Right ventricle myocardium inferior (tissue), 1 donor: ENCODE results near the gene EDA. TPM values are rescaled to one million over a fixed set of nuclear protein-coding genes. Genes with fewer than 3 reads are reported as not detected.
A peak's percentile ranks its signal among the peaks of the same experiment; 100 is the strongest.

Source experiments
- ATAC-seq: fragments of 200-7000 bp; cut with Tn5 transposase; one replicate; pipeline ENCODE4 v1.9.1; 2020; ENCODE audit warnings: mild to moderate bottlenecking, moderate library complexity
- DNase-seq: peaks from one replicate; pipeline ENCODE4 v3.0.0; 2021; ENCODE audit errors: missing footprints
- intact Hi-C: fragments of 100-400 bp; cut with DNase I; formaldehyde crosslinking; loops from one replicate; pipeline ENCODE4 v1.11.0; 2022
- total RNA-seq: library from RNA; stranded (reverse); fragmentation: NEBNext Ultra II Directional; extraction: Animal tissue kit (Norgen Biotek cat#: 25700); gene quantifications from one replicate; pipeline ENCODE4 v1.2.1, GENCODE V29; 2021
- donor health status: DM: no; HTN: yes; CAD: no; lungs with severe emphysema.

Gene EDA
- total RNA-seq, 1 donor from 2014 or later, result 12.4 TPM

- DNase-seq, result no peak
- intact Hi-C loops, result no loop called here
- ATAC-seq, result no peak
Observed at GRCh38 chrX:70039758-70040157, 423.8 kb downstream of the EDA start.

GRCh38 chrX:70041993-70042392, 426.1 kb downstream of the EDA start:
- intact Hi-C loops, result no loop called here
- DNase-seq, result no peak
- no peak for ATAC-seq

- DNase-seq (no peak), ATAC-seq (no peak)
- intact Hi-C loops, result no loop called here
Observed at GRCh38 chrX:70042399-70043371, 426.8 kb downstream of the EDA start.

GRCh38 chrX:70043685-70044084, 427.8 kb downstream of the EDA start:
- intact Hi-C loops, result no loop called here
- ATAC-seq (no peak), DNase-seq (no peak)

GRCh38 chrX:70044541-70045245, 428.8 kb downstream of the EDA start:
- ATAC-seq (no peak), DNase-seq (no peak)
- intact Hi-C loops, result no loop called here

- ATAC-seq (no peak), DNase-seq (no peak)
- intact Hi-C loops, result no loop called here
Observed at GRCh38 chrX:70046978-70047377, 431.1 kb downstream of the EDA start.

GRCh38 chrX:70049406-70049805, 433.5 kb downstream of the EDA start:
- ATAC-seq (no peak), DNase-seq (no peak)
- intact Hi-C loops, result no loop called here

GRCh38 chrX:70049925-70050324, 434.0 kb downstream of the EDA start, which contains the start of gene AWAT2:
AWAT2 (minus strand) TSS chrX:70049938; CDS start chrX:70049932, 6 bp downstream.
- DNase-seq, result no peak
- intact Hi-C loops, result no loop called here
- no peak for ATAC-seq

GRCh38 chrX:70052895-70053615, 437.1 kb downstream of the EDA start:
- ATAC-seq, result no peak
- intact Hi-C loops, result no loop called here
- DNase-seq, result no peak

GRCh38 chrX:70054391-70054790, 438.5 kb downstream of the EDA start:
- DNase-seq (no peak), ATAC-seq (no peak)
- intact Hi-C loops, result no loop called here

GRCh38 chrX:70062076-70062475, 446.2 kb downstream of the EDA start, which contains the start of gene OTUD6A:
OTUD6A (plus strand) TSS chrX:70062457; CDS start chrX:70062525, 68 bp downstream.
- intact Hi-C loops, result no loop called here
- ATAC-seq (no peak), DNase-seq (no peak)

GRCh38 chrX:70062961-70063550, 447.1 kb downstream of the EDA start:
- DNase-seq (no peak), ATAC-seq (no peak)
- intact Hi-C loops, result no loop called here

GRCh38 chrX:70066646-70067045, 450.7 kb downstream of the EDA start:
- intact Hi-C loops, result no loop called here
- ATAC-seq, result no peak
- no peak for DNase-seq

GRCh38 chrX:70079297-70079696, 463.4 kb downstream of the EDA start:
- ATAC-seq (no peak), DNase-seq (no peak)
- intact Hi-C loops, result no loop called here

GRCh38 chrX:70079870-70080269, 464.0 kb downstream of the EDA start:
- ATAC-seq, result no peak
- DNase-seq, result no peak
- intact Hi-C loops, result no loop called here

GRCh38 chrX:70082723-70083122, 466.8 kb downstream of the EDA start:
- intact Hi-C loops, result no loop called here
- DNase-seq (no peak), ATAC-seq (no peak)

GRCh38 chrX:70084592-70085240, 468.8 kb downstream of the EDA start:
- intact Hi-C loops, result no loop called here
- ATAC-seq, result peak; percentile 46

GRCh38 chrX:70087857-70088630, 472.1 kb downstream of the EDA start:
- DNase-seq (no peak), ATAC-seq (peak; percentile 65)
- intact Hi-C loops, result no loop called here

More at GRCh38 chrX:70084592-70085240, 468.8 kb downstream of the EDA start:
- no peak for DNase-seq
